ENCODE data around the gene SPR. TPM values are rescaled to one million over a fixed set of nuclear protein-coding genes. Genes with fewer than 3 reads are reported as not detected.

SPR gene
- total RNA-seq, 1 donor from 2014 or later: 46.2 TPM

DNA sequence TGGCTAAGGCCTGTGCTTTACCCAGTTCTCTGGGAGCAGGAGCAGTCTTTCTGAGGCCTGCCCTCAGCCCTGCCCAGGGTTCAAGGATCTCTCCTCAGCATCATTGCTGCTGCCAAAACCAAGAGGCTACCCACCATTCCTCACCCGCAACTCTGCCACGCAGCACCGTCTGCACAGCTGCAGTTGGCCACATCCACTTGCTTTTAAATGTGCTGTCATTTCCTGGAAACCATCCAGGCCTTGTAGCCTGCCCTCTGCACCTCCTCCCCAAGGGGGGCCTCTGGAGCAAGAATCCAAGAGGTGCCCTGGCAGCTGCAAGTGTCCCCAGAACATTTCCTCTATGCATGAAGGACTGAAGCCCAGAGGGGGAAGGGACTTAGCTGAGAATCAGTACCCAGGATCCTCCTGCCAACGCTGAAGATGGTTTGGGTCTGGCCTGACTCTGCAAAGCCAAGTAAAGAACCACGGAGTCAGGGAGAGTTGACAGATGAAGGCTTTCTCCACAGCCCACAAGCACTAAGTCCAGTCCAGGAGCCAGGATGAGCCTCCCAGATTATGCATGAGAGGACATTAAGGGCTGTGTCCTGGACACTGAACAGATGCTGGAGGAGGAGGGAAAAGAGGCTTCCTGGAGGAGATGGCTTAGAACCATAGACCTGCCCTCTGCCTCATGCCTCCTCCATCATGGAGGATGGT is 45.0 kb downstream of the SPR start:
- TF ChIP-seq, protein P1, sequence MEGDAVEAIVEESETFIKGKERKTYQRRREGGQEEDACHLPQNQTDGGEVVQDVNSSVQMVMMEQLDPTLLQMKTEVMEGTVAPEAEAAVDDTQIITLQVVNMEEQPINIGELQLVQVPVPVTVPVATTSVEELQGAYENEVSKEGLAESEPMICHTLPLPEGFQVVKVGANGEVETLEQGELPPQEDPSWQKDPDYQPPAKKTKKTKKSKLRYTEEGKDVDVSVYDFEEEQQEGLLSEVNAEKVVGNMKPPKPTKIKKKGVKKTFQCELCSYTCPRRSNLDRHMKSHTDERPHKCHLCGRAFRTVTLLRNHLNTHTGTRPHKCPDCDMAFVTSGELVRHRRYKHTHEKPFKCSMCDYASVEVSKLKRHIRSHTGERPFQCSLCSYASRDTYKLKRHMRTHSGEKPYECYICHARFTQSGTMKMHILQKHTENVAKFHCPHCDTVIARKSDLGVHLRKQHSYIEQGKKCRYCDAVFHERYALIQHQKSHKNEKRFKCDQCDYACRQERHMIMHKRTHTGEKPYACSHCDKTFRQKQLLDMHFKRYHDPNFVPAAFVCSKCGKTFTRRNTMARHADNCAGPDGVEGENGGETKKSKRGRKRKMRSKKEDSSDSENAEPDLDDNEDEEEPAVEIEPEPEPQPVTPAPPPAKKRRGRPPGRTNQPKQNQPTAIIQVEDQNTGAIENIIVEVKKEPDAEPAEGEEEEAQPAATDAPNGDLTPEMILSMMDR (IDR thresholded peaks at IDR 0.05): no peak
- intact Hi-C loops (cut with DNase I): no loop called here

DNA sequence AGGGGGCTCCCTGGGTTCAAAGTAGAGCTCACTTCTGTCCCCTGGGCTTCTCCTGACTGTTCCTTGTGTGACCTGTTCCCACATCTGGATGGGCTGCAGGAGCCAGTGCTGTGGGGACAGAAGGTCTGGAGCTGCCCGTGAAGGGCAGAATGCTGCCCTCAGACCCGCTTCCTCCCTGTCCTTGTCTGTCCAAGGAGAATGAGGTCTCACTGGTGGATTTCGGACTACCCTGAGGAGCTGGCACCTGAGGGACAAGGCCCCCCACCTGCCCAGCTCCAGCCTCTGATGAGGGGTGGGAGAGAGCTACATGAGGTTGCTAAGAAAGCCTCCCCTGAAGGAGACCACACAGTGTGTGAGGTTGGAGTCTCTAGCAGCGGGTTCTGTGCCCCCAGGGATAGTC is 45.6 kb downstream of the SPR start:
- Histone ChIP-seq H3K4me1 (no peaks in the 10 kb centered on the region), H3K27ac (no peak overlapping the region), H3K4me3 (no peak overlapping the region), H3K9me3 (no peaks in the 10 kb centered on the region), H3K27me3 (ENCODE audit: low read depth) (peaks cover 32% of the 10 kb centered on the region), H3K36me3 (no peaks in the 10 kb centered on the region)
- no peak for ATAC-seq
- intact Hi-C loops (cut with DNase I): no loop called here
- DNase-seq: no peak
- TF ChIP-seq, protein P1 (IDR thresholded peaks at IDR 0.05): no peak

More for the DNA sequence above, 45.0 kb downstream of the SPR start:
- no peak overlapping the region for H3K4me3 ChIP-seq
- H3K36me3 ChIP-seq: no peaks in the 10 kb centered on the region
- H3K27me3 ChIP-seq (ENCODE audit: low read depth): peaks cover 38% of the 10 kb centered on the region
- ATAC-seq (no peak), DNase-seq (no peak)
- H3K27ac ChIP-seq: no peak overlapping the region
- H3K9me3 ChIP-seq: no peaks in the 10 kb centered on the region
- H3K4me1 ChIP-seq: no peaks in the 10 kb centered on the region

DNA sequence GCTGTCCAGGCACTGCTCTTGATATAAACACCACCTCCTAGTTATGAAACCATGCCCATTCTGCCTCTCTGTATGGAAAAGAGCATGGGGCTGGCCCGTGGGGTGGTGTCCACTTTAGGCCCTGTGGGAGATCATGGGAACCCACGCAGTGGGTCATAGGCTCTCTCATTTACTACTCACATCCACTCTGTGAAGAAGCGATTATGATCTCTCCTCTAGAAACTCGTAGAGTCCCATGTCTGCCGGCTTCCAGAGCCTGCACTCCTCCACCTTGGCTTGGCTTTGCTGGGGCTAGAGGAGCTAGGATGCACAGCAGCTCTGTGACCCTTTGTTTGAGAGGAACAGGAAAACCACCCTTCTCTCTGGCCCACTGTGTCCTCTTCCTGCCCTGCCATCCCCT is 46.0 kb downstream of the SPR start:
- intact Hi-C loops (cut with DNase I): no loop called here
- ATAC-seq: no peak
- Histone ChIP-seq H3K4me1 (no peaks in the 10 kb centered on the region), H3K27me3 (ENCODE audit: low read depth) (peaks cover 28% of the 10 kb centered on the region), H3K27ac (no peak overlapping the region), H3K4me3 (no peak overlapping the region), H3K36me3 (no peaks in the 10 kb centered on the region), H3K9me3 (no peaks in the 10 kb centered on the region)
- TF ChIP-seq, protein P1 (IDR thresholded peaks at IDR 0.05): no peak
- no peak for DNase-seq

DNA sequence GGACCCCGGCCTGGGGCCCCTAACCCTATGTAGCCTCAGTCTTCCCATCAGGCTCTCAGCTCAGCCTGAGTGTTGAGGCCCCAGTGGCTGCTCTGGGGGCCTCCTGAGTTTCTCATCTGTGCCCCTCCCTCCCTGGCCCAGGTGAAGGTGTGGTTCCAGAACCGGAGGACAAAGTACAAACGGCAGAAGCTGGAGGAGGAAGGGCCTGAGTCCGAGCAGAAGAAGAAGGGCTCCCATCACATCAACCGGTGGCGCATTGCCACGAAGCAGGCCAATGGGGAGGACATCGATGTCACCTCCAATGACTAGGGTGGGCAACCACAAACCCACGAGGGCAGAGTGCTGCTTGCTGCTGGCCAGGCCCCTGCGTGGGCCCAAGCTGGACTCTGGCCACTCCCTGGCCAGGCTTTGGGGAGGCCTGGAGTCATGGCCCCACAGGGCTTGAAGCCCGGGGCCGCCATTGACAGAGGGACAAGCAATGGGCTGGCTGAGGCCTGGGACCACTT is 46.5 kb downstream of the SPR start:
- intact Hi-C loops (cut with DNase I): no loop called here
- no peaks in the 10 kb centered on the region for H3K36me3 ChIP-seq
- no peak for ATAC-seq
- H3K4me3 ChIP-seq: no peak overlapping the region
- TF ChIP-seq, protein P1 (IDR thresholded peaks at IDR 0.05): no peak
- no peaks in the 10 kb centered on the region for H3K4me1 ChIP-seq
- DNase-seq: no peak
- no peak overlapping the region for H3K27ac ChIP-seq
- H3K27me3 ChIP-seq (ENCODE audit: low read depth): peaks cover 23% of the 10 kb centered on the region
- no peaks in the 10 kb centered on the region for H3K9me3 ChIP-seq

DNA sequence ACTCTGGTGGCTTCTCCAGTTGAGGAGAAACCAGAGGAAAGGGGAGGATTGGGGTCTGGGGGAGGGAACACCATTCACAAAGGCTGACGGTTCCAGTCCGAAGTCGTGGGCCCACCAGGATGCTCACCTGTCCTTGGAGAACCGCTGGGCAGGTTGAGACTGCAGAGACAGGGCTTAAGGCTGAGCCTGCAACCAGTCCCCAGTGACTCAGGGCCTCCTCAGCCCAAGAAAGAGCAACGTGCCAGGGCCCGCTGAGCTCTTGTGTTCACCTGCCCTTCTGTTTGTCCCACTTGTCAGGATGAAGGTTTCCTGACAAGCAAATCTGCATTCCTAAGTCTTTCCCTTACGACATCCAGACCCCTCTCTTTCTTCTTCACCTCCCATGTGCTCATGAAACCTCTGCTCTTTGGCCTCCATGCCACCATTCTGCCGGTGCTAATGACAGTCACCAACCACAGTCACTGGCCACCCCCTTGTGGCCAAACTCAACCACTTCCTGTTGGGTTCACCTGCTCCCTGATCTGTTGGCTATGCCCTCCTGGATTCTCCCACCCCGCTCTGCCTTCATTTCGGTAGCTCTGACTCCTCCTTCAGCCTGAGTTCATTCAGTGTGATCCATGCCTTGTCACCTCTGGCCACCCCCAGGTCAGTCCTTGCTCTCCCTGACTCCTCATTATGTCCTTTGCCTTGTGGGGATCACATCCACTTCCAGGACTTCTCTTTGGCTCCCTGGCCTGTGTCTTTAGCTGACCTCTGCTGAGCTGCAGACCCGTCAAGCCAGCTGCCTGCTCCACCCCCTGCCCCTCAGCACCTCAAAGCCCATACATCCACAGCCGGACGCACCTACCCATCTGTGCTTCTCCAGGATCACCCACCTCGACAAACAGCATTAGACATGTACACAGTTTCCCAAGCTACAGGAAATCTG is 47.7 kb downstream of the SPR start:
- intact Hi-C loops (cut with DNase I): no loop called here
- Histone ChIP-seq H3K36me3 (no peaks in the 10 kb centered on the region), H3K4me3 (no peak overlapping the region), H3K4me1 (no peaks in the 10 kb centered on the region), H3K27ac (no peak overlapping the region), H3K9me3 (no peaks in the 10 kb centered on the region), H3K27me3 (ENCODE audit: low read depth) (peaks cover 11% of the 10 kb centered on the region)
- DNase-seq (no peak), ATAC-seq (no peak)
- TF ChIP-seq, protein P1 (IDR thresholded peaks at IDR 0.05): peak; percentile 23

All from lower lobe of right lung (tissue), 2 donors.